ENCODE measurements around the gene HNRNPH1.

Gene HNRNPH1

DNA sequence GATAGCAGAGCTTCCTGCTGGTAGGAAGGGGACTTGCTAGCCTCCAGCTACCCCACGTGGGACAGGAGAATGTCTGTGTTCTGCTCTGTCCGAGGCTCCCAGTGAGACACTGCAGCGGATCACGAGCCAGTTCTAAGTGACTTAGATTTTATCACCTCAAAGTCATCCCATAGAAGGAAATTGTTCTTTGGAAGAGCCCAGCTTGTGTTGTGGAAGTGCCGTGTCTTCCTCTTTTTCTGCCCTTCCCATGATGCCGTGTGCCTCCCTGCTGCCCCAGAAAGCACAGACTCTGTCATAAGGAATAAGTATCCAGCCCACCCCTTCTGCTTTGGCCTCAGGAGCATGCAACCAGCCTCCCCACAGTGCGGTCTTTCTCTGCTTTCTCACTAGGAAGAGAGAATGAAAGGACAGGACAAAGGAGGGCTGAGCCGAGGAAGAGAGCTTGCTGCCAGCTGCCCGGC, 37.5 kb downstream of the HNRNPH1 start:
- no peak for DNase-seq (ENCODE audit: low read depth in 2 of 2)
- H3K4me3 ChIP-seq (replicated peaks in 1 of 2; ENCODE audit: low read depth in 2 of 2, low read length in 2 of 2) = no peak overlapping the region
- TF ChIP-seq, protein P1, sequence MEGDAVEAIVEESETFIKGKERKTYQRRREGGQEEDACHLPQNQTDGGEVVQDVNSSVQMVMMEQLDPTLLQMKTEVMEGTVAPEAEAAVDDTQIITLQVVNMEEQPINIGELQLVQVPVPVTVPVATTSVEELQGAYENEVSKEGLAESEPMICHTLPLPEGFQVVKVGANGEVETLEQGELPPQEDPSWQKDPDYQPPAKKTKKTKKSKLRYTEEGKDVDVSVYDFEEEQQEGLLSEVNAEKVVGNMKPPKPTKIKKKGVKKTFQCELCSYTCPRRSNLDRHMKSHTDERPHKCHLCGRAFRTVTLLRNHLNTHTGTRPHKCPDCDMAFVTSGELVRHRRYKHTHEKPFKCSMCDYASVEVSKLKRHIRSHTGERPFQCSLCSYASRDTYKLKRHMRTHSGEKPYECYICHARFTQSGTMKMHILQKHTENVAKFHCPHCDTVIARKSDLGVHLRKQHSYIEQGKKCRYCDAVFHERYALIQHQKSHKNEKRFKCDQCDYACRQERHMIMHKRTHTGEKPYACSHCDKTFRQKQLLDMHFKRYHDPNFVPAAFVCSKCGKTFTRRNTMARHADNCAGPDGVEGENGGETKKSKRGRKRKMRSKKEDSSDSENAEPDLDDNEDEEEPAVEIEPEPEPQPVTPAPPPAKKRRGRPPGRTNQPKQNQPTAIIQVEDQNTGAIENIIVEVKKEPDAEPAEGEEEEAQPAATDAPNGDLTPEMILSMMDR (IDR thresholded peaks at IDR 0.05; ENCODE audit: low read depth, low read length) = no peak

DNA sequence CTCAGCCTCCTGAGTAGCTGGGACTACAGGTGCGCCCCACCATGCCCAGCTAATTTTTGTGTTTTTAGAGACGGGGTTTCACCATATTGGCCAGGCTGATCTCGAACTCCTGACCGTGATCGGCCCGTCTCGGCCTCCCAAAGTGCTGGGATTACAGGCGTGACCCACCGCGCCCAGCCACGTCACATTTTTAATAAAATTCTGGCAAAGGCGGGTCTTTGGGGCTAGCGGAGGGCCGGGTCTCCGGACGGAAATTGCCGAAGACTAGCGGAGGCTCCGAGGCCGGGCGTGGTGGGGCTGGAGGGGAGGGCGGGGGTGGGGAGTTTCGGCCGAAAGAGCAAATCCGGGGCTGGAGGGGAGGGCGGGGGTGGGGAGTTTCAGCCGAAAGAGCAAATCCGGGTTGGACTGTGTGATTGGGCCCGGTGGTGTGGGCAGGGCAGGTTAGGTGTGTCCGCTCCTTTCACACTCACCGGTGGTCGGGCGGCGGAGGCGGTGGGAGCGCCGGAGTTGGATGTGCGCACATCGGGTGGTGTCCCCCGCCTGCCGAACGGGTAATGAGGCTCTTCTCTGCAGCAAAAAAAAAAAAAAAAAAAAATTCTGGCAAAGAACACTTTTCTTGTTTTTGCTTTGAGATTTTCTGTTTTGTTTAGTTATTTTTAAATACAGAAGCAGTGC, 46.0 kb downstream of the HNRNPH1 start:
- DNase-seq (ENCODE audit: low read depth in 2 of 2) = no peak
- TF ChIP-seq, protein P1 (IDR thresholded peaks at IDR 0.05; ENCODE audit: low read depth, low read length) = no peak
- H3K4me3 ChIP-seq (replicated peaks in 1 of 2; ENCODE audit: low read depth in 2 of 2, low read length in 2 of 2) = no peak overlapping the region

DNA sequence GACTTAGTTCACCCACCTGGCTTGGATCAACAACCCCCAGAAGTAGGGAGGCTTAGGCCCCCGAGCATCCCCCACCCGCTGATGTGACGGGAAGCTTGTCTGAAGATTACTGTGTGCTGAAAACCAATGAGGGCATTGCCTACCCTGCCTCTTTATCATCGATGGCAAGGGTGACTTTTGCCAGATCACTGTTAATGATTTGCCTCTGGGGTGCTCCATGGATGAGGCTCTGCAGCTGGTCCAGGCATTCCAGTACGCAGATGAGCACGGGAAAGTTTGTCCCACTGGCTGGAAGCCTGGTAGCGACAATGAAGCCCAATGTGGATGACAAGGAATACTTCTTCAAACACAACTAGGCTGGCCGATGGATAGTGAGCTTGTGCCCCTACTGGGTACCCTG, 51.1 kb downstream of the HNRNPH1 start:
- no peak for DNase-seq (ENCODE audit: low read depth in 2 of 2)
- H3K4me3 ChIP-seq (replicated peaks in 1 of 2; ENCODE audit: low read depth in 2 of 2, low read length in 2 of 2) = no peak overlapping the region
- TF ChIP-seq, protein P1 (IDR thresholded peaks at IDR 0.05; ENCODE audit: low read depth, low read length) = no peak

DNA sequence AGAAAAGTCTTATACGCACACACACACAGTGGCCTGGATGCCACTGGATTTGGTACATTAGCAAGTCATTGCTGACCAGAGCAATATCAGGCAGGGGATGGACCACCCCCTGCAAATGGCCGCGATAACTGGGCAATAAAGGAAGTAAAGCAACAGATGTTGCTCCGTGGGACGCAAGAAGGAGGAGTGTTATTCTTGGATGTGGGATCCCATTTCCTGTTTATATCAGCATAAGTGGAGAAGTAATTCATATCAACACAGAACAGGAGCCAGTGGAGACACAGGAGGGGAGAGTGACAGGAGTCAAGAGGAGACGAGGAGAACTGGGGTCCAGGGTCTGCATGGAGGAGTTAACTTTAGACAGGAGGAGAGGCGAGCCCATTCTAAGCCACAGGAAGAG, 54.8 kb downstream of the HNRNPH1 start:
- TF ChIP-seq, protein P1 (IDR thresholded peaks at IDR 0.05; ENCODE audit: low read depth, low read length) = no peak
- DNase-seq (ENCODE audit: low read depth in 2 of 2) = peak; percentile 25
- no peak overlapping the region for H3K4me3 ChIP-seq (replicated peaks in 1 of 2; ENCODE audit: low read depth in 2 of 2, low read length in 2 of 2)

DNA sequence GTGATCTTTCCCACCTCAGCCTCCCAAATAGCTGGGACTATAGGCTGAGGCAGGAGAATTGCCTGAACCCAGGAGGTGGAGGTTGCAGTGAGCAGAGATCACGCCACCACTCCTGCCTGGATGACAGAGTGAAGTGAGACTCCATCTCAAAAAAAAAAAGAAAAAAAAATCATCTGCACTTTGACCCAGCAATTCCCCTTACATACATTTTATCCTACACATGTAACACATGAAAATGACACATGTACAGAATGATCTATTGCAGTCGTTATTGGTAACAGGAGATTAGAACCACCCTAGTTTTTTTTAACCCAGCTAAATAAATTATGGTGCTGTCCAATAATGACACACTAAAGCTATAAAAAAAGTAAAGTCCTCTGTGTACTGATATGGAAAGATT, 58.9 kb downstream of the HNRNPH1 start:
- TF ChIP-seq, protein P1 (IDR thresholded peaks at IDR 0.05; ENCODE audit: low read depth, low read length) = no peak
- no peak overlapping the region for H3K4me3 ChIP-seq (replicated peaks in 1 of 2; ENCODE audit: low read depth in 2 of 2, low read length in 2 of 2)
- DNase-seq (ENCODE audit: low read depth in 2 of 2) = no peak
